ENCODE measurements around the gene TBATA.

Gene TBATA

GRCh38 chr10:70753841-70754621 is 31.1 kb downstream of the TBATA start:
- no peak for TF ChIP-seq EZH2 (IDR thresholded peaks at IDR 0.05; ENCODE audit: borderline replicate concordance, low read length)
- TF ChIP-seq, protein P1, sequence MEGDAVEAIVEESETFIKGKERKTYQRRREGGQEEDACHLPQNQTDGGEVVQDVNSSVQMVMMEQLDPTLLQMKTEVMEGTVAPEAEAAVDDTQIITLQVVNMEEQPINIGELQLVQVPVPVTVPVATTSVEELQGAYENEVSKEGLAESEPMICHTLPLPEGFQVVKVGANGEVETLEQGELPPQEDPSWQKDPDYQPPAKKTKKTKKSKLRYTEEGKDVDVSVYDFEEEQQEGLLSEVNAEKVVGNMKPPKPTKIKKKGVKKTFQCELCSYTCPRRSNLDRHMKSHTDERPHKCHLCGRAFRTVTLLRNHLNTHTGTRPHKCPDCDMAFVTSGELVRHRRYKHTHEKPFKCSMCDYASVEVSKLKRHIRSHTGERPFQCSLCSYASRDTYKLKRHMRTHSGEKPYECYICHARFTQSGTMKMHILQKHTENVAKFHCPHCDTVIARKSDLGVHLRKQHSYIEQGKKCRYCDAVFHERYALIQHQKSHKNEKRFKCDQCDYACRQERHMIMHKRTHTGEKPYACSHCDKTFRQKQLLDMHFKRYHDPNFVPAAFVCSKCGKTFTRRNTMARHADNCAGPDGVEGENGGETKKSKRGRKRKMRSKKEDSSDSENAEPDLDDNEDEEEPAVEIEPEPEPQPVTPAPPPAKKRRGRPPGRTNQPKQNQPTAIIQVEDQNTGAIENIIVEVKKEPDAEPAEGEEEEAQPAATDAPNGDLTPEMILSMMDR (IDR thresholded peaks at IDR 0.05; ENCODE audit: low read length): no peak
- no peaks in the 10 kb centered on the region for H3K9me2 ChIP-seq (ENCODE audit: low read depth, low read length)
- H3K4me2 ChIP-seq (ENCODE audit: low read length): no peak overlapping the region

DNA sequence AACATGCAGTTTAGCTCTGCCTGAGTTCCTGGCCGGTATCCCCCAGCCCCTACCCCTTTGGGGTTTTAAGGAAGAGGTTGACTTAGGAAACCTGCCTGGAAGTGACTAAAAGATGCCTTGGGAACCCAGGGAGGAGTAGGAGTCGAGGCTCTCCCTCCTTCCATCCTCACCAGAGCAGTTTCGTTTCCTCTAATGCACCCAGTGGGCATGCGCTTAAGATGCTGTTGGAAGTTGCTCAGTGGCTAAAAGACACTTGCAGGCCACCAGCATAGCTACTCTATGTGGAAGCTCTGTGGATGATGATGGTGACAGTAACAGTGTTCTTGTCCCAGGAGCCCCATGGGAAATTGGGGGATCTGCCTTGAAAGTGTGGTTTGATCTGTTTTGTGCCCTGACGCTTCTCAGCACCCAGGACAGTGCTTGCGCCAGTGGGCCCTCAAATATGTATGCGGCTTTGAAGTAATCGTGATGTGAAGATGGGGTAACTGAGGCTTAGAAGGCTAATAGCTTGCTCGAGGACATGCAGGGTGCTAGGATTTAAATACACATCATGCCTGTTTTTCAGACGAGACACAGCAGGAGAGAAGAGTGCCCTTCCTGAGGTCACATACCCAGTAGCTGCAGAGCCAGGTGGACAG is 32.0 kb downstream of the TBATA start:
- Histone ChIP-seq H3K9me2 (ENCODE audit: low read depth, low read length) (no peaks in the 10 kb centered on the region), H3K79me2 (ENCODE audit: insufficient read depth, low read length) (no peaks in the 10 kb centered on the region), H2AFZ (ENCODE audit: low read length) (no peak overlapping the region), H3K4me1 (ENCODE audit: insufficient read depth, low read length, severe bottlenecking) (no peaks in the 10 kb centered on the region), H3K4me2 (ENCODE audit: low read length) (no peak overlapping the region), H3K36me3 (ENCODE audit: insufficient read depth, low read length) (no peaks in the 10 kb centered on the region), H3K9ac (ENCODE audit: low read length) (no peak overlapping the region), H4K20me1 (ENCODE audit: insufficient read depth, low read length) (no peaks in the 10 kb centered on the region), H3F3A (ENCODE audit: insufficient read depth, low read length) (no peaks in the 10 kb centered on the region), H3K9me3 (ENCODE audit: low read length) (no peaks in the 10 kb centered on the region), H3K27me3 (ENCODE audit: insufficient read depth, low read length) (no peaks in the 10 kb centered on the region; the same call in 1 of the 2 replicates), H3K4me3 (ENCODE audit: low read depth, low read length, poor library complexity, severe bottlenecking) (no peak overlapping the region), H3K27ac (ENCODE audit: low read depth, low read length, poor library complexity, severe bottlenecking) (no peak overlapping the region)
- TF ChIP-seq, protein P1 (IDR thresholded peaks at IDR 0.05; ENCODE audit: low read length): no peak
- no peak for TF ChIP-seq EZH2 (IDR thresholded peaks at IDR 0.05; ENCODE audit: borderline replicate concordance, low read length)

More at GRCh38 chr10:70753841-70754621, 31.1 kb downstream of the TBATA start:
- Histone ChIP-seq H4K20me1 (ENCODE audit: insufficient read depth, low read length) (no peaks in the 10 kb centered on the region), H3K9me3 (ENCODE audit: low read length) (no peaks in the 10 kb centered on the region), H3K4me3 (ENCODE audit: low read depth, low read length, poor library complexity, severe bottlenecking) (no peak overlapping the region), H3K4me1 (ENCODE audit: insufficient read depth, low read length, severe bottlenecking) (no peaks in the 10 kb centered on the region), H3F3A (ENCODE audit: insufficient read depth, low read length) (no peaks in the 10 kb centered on the region), H3K27ac (ENCODE audit: low read depth, low read length, poor library complexity, severe bottlenecking) (no peak overlapping the region), H3K27me3 (ENCODE audit: insufficient read depth, low read length) (no peaks in the 10 kb centered on the region; the same call in 1 of the 2 replicates), H3K36me3 (ENCODE audit: insufficient read depth, low read length) (no peaks in the 10 kb centered on the region), H2AFZ (ENCODE audit: low read length) (no peak overlapping the region), H3K9ac (ENCODE audit: low read length) (no peak overlapping the region), H3K79me2 (ENCODE audit: insufficient read depth, low read length) (no peaks in the 10 kb centered on the region)

GRCh38 chr10:70752571-70752970 is 32.6 kb downstream of the TBATA start:
- Histone ChIP-seq H3K4me1 (ENCODE audit: insufficient read depth, low read length, severe bottlenecking) (no peaks in the 10 kb centered on the region), H3K4me3 (ENCODE audit: low read depth, low read length, poor library complexity, severe bottlenecking) (no peak overlapping the region), H3K79me2 (ENCODE audit: insufficient read depth, low read length) (no peaks in the 10 kb centered on the region), H3K9me2 (ENCODE audit: low read depth, low read length) (no peaks in the 10 kb centered on the region), H3K36me3 (ENCODE audit: insufficient read depth, low read length) (no peaks in the 10 kb centered on the region), H3K27me3 (ENCODE audit: insufficient read depth, low read length) (no peaks in the 10 kb centered on the region; the same call in 1 of the 2 replicates), H4K20me1 (ENCODE audit: insufficient read depth, low read length) (no peaks in the 10 kb centered on the region), H3K27ac (ENCODE audit: low read depth, low read length, poor library complexity, severe bottlenecking) (no peak overlapping the region), H3K4me2 (ENCODE audit: low read length) (no peak overlapping the region), H3F3A (ENCODE audit: insufficient read depth, low read length) (no peaks in the 10 kb centered on the region), H2AFZ (ENCODE audit: low read length) (no peak overlapping the region), H3K9ac (ENCODE audit: low read length) (no peak overlapping the region), H3K9me3 (ENCODE audit: low read length) (no peaks in the 10 kb centered on the region)
- TF ChIP-seq EZH2 (IDR thresholded peaks at IDR 0.05; ENCODE audit: borderline replicate concordance, low read length): no peak

Measured in OCI-LY1 (cell line).